Middle frontal gyrus (tissue), 1 donor: ENCODE data around the gene COQ10B.
A peak's percentile ranks its signal among the peaks of the same experiment; 100 is the strongest.

Experiments
- DNase-seq: peaks from one replicate; pipeline ENCODE4 v3.0.0-alpha.2; 2015; ENCODE audit warnings: low spot score; ENCODE audit errors: extremely low spot score

The COQ10B gene

DNA sequence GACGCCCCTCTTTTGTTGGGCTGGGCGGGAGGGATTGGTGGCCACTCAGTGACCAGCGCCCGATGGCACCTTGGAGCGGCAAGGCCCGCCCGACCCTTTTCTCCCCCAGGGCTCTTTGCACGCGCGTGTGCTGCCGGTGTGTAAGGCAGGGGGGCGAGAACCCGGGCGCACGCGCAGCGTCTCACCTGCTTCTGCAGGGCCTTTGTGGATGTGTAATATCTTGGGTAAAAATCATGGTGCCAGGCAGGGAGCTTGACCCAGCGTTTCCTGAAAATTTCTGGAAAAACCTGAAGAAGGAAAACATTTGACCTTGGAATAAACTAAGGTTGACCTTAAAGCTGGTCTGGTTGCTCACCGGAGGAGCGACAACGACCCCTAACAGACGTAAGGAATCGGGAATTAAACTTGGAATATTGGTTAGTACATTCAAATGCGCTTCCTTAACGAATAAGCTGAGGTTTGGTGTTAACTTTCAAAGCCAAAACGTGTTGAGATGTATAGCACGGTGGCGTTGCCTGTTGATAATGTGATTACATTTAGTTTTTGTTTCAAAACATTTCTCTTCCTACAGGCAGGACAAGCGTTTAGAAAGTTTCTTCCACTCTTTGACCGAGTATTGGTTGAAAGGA, 47.3 kb downstream of the COQ10B start:
- DNase-seq, result no peak

DNA sequence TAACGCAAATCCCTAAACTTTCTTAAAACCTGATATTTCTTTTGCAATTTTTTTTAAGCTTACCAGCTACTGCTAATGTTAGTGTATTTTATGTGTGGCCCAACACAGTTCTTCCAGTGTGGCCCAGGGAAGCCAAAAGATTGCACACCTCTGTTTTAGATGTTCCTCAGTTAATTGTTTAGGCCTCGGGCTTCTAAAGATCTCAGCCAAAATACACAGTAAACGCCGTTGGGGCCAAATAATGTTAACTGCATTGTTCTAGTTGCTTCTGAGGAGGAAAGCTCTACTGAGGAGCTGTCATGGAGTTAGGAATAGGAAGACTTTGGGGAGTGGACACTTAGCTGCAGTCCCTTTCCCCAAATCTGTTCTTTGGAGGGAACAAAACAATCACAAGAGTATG, 48.8 kb downstream of the COQ10B start:
- no peak for DNase-seq

DNA sequence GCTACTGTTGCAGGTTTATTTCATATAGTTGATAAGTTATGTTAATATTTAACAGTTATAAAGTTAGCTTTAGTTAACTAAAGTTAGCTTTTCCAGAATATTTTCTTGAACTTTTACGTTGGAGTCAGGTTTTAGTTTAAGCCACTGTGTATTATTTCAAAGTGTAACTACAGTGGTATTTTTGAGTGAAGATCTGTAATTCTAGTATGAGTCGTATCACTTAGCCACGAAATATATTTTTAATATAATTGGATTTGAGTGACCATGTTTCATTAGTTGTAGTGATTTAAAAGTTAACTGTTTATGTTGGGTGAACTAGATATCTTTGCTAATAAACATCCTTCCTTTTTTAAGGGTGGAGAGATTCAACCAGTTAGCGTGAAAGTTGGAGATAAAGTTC, 49.3 kb downstream of the COQ10B start:
- no peak for DNase-seq

DNA sequence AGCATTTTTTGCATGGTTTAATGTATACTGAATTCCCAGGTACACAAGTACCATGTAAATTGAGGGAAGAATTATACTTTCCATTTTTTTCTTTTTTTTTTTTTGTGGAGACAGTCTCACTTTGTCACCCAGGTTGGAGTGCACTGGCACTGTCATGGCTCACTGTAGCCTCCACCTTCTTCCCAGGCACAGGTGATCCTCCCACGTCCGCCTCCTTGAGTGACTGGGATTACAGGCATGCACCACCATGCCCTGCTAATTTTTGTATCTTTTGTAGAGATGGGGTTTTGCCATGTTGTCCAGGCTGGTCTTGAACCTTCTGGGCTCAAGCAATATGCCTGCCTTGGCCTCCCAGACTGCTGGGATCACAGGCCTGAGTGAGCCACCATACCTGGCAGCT, 50.6 kb downstream of the COQ10B start:
- no peak for DNase-seq

DNA sequence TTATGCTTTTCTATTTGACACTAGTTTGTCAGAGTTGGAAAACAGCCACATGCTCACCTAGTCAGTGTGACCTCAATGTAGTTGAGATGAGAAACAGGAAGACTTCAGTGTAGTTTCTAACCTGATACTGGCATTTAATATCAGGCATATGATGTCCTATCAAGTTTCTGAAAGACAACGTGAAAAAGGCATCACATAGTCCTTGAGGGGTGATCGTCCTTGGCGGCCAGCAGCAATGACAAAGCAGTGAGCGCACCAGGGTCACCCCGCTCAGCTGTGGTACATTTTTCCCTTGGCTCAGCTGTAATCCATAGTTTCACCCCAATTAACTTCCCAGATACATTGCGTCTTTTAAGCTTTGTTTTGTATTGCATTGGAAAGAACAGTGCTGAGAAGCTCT, 51.2 kb downstream of the COQ10B start:
- DNase-seq, result no peak

DNA sequence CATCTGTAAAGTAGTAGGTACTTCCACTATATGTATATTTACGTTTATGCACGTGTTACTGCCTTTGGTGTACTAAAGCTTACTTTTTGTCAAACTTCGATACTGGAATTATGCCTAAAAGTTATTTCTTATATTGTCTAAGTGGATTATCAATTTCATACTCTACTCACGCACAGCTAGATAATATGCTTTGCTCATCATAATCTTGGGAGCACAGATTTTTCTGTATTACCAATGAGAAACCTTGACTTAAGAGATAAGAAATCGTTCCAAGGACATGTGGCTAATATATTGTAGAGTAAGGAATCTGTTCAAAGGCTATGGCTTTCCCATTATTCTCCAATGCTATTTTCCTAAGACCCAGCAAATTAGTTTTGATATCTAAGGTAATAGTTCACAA, 53.3 kb downstream of the COQ10B start:
- DNase-seq, result no peak

DNA sequence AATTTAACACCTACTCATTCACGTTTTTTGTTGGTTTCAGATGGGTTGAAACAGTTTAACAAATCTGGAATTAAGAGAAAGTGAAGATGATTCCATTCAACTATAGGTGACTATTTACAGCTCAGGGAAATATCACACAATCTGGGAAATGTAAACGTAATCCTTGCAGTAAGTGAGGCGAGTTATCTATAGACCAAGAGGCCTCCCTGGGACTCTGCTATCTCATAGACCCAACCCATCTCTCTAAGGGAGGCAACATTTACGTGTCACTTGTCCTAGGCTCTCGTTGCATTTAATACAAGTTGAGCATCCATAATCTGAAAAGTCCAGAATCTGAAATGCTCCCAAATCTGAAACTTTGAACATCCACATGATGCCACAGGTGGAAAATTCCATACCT, 60.6 kb downstream of the COQ10B start:
- DNase-seq, result no peak

DNA sequence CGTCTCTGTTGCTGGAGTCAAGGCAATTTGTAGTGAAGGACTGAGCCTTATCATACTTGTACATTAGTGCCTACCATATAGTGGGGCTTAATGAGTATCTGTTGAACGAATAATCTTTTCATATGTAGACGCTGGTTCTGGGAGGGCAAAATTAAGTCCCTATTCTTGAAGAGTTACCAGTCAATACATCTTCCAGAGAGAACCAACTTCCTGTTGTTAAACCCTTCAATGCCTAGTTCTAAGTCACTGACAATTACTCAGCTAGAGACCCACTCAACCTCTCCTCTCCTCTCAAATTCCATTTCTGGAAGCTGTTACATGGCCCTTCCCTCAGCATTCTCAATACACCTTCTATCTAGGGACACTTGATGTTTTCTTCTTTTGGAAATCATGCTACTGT, 61.4 kb downstream of the COQ10B start:
- no peak for DNase-seq

DNA sequence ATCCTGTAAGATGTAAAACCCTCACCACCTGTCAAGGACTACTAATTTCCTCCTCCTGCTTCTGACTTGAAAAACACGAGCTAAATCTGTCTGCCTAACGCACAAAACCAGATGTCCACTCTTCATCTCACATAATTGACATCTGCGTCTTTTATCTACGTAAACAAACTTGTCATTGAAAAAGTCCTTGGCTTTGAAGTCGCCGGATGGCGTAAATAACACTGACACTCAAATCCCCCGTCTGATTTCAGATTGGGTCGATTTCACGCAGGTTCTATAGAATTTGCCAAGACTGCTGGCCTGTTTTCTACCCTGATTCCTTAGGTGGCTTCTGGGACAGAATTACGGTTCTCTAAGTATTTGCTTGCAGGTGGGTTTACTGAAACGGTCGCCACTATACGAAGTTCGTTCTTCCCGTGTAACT, 62.0 kb downstream of the COQ10B start:
- DNase-seq, result no peak

DNA sequence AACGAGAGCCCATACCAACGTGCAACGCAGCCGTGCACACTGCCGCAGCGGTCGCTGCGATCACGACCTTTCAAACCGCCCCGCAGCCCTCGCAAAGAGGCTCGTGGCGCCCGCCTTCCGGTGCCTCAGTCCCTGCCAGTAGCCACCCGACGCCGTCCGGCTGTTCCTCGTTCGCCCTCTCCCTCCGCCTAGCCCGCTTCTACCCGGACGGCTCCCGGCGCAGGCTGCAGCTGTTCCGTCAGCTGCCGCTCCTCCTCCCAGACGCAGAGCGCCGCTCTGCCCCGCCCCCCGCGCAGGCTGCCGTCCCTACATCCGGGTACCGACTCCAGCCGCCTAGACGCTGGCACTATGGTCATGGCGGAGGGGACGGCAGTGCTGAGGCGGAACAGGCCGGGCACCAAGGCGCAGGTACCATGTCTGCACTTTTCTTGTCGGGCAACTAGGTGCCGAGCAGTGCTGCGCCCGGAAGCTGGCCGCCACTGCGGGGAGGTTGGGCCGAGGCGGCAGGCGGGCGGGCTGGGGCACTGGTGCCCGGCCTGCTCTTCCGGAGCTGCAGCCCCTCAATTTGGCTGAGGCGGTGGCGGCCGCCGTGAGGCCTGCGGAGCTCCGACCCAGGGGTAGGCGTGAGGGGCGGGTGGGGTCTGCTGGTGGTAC, 62.5 kb downstream of the COQ10B start, which contains the start of gene MOB4:
Gene MOB4, plus strand, starts transcription at position 328 of the 654 bp plus-strand sequence. Its CDS starts 21 bp downstream, at position 349.
- DNase-seq, result peak; percentile 91

DNA sequence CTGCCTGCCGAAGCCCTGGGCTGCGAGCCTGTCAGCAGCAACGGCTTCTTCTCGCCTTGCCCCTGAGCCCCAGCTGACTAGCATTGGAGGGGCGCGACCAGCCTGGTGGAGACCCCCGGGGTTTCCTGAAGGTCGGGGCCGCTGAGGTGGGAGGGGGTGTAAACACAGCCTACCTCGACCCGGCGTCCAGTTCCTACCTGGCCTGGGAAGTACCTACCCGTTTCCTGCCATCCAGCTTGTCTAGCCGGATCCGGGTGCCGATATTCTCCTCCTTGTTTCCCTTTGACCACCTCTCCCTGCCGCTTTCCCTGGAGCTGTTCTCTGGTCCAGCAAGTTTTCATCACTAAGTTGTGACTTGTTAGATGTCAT, 63.0 kb downstream of the COQ10B start:
- DNase-seq, result no peak

DNA sequence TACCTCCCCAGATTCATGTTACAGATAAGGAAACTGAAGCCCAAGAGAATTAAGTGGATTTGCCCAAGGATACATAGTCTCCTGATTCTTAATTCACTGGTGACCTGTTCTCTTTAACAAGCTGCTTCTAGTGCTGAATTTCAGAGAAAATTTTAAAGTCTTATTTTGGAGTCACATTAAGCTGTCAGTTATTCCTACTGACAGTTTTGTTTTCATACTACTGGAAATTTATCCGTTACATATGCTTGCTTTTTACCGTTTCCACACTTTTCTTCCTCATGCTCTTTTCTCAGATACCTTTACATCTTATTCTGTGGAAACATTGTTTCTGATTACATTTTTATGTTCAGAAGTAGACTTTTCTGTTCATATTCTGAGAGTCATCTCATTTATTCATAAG, 63.8 kb downstream of the COQ10B start:
- no peak for DNase-seq
